WTC11 (cell line): ENCODE results near the gene PIK3IP1. TPM values are rescaled to one million over a fixed set of nuclear protein-coding genes. Genes with fewer than 3 reads are reported as not detected.

Experiments used
- ATAC-seq: fragments of 200-7000 bp; cut with Tn5 transposase; 2 replicates; pipeline ENCODE4 v1.10.0; 2021; ENCODE audit warnings: mild to moderate bottlenecking, moderate library complexity
- CTCF ChIA-PET: fragments of 300-600 bp; sonication (Branson Sonifier 250); formaldehyde crosslinking; loops from one replicate; lab custom pipeline; 2021; ENCODE audit warnings: antibody characterized with exemption; lab: Charles Lee
- POLR2A ChIA-PET: fragments of 350-600 bp; sonication (Branson Sonifier 250); formaldehyde crosslinking; loops from one replicate; lab custom pipeline; 2021; ENCODE audit warnings: antibody characterized with exemption; lab: Charles Lee
- DNase-seq: peaks from one replicate; pipeline ENCODE4 v3.0.0; 2021; ENCODE audit warnings: low spot score
- H3K27ac Mint-ChIP-seq: 2 replicates; pipeline ENCODE4 v1.8.0; 2021; ENCODE audit warnings: mixed read lengths
- H3K27me3 Mint-ChIP-seq: 2 replicates; pipeline ENCODE4 v1.8.0; 2021; ENCODE audit warnings: low read depth, mild to moderate bottlenecking, moderate library complexity, mixed read lengths
- H3K36me3 Mint-ChIP-seq: 2 replicates; pipeline ENCODE4 v1.8.0; 2021; ENCODE audit warnings: mixed read lengths
- H3K4me1 Mint-ChIP-seq: 2 replicates; pipeline ENCODE4 v1.8.0; 2022; ENCODE audit warnings: mixed read lengths
- H3K4me3 Mint-ChIP-seq: 2 replicates; pipeline ENCODE4 v1.8.0; 2021; ENCODE audit warnings: mild to moderate bottlenecking, moderate library complexity, mixed read lengths
- H3K9me3 Mint-ChIP-seq: 2 replicates; pipeline ENCODE4 v1.8.0; 2021; ENCODE audit warnings: mixed read lengths
- ARID4B ChIP-seq: sonication (generic); formaldehyde crosslinking; IDR thresholded peaks from 2 replicates; pipeline ENCODE4 v1.8.0; 2023; ENCODE audit warnings: missing genetic modification reagents, mild to moderate bottlenecking, borderline replicate concordance
- ATF1 ChIP-seq: sonication (generic); formaldehyde crosslinking; IDR thresholded peaks from 2 replicates; pipeline ENCODE4 v1.8.1; 2023; ENCODE audit warnings: mild to moderate bottlenecking, moderate library complexity, missing genetic modification reagents
- ATF2 ChIP-seq: sonication (generic); formaldehyde crosslinking; IDR thresholded peaks from 2 replicates; pipeline ENCODE4 v1.8.1; 2022; ENCODE audit warnings: low read depth, missing genetic modification reagents, borderline replicate concordance
- ATF6 ChIP-seq: sonication (generic); formaldehyde crosslinking; IDR thresholded peaks from 2 replicates; pipeline ENCODE4 v1.8.1; 2023; ENCODE audit warnings: mild to moderate bottlenecking, missing genetic modification reagents
- ELF4 ChIP-seq: sonication (generic); formaldehyde crosslinking; IDR thresholded peaks from 2 replicates; pipeline ENCODE4 v1.8.1; 2022; ENCODE audit warnings: low read depth, mild to moderate bottlenecking, moderate library complexity, missing genetic modification reagents
- ERG ChIP-seq: fragments of 250-450 bp; sonication (Bioruptor Pico); IDR thresholded peaks from 2 replicates; pipeline ENCODE4 v1.8.0; 2021; ENCODE audit warnings: mild to moderate bottlenecking
- ESRRA ChIP-seq: sonication (generic); formaldehyde crosslinking; IDR thresholded peaks from 2 replicates; pipeline ENCODE4 v1.8.1; 2022; ENCODE audit warnings: mild to moderate bottlenecking, missing genetic modification reagents, borderline replicate concordance
- FOXK1 ChIP-seq: sonication (generic); formaldehyde crosslinking; IDR thresholded peaks from 2 replicates; pipeline ENCODE4 v1.8.0; 2022; ENCODE audit warnings: mild to moderate bottlenecking, moderate library complexity, missing genetic modification reagents
- MLX ChIP-seq: sonication (generic); formaldehyde crosslinking; IDR thresholded peaks from 2 replicates; pipeline ENCODE4 v1.8.1; 2023; ENCODE audit warnings: mild to moderate bottlenecking, missing genetic modification reagents, moderate library complexity
- NFATC4 ChIP-seq: fragments of 250-450 bp; sonication (Bioruptor Pico); IDR thresholded peaks from 2 replicates; pipeline ENCODE4 v1.9.0; 2021; ENCODE audit warnings: mild to moderate bottlenecking
- NFE2L1 ChIP-seq: sonication (generic); formaldehyde crosslinking; IDR thresholded peaks from 2 replicates; pipeline ENCODE4 v1.8.1; 2023; ENCODE audit warnings: missing genetic modification reagents
- NFYB ChIP-seq: sonication (generic); formaldehyde crosslinking; conservative IDR thresholded peaks from 2 replicates; pipeline ENCODE4 v1.8.0; 2022; ENCODE audit warnings: low read depth, missing genetic modification reagents
- OVOL2 ChIP-seq: fragments of 250-450 bp; sonication (Bioruptor Pico); IDR thresholded peaks from 2 replicates; pipeline ENCODE4 v1.9.0; 2021; ENCODE audit warnings: mild to moderate bottlenecking, borderline replicate concordance
- SOX15 ChIP-seq: fragments of 250-450 bp; sonication (Bioruptor Pico); IDR thresholded peaks from 2 replicates; pipeline ENCODE4 v1.9.0; 2021; ENCODE audit warnings: mild to moderate bottlenecking
- SP1 ChIP-seq: sonication (generic); formaldehyde crosslinking; conservative IDR thresholded peaks from 2 replicates; pipeline ENCODE4 v1.8.1; 2022; ENCODE audit warnings: missing genetic modification reagents
- USF1 ChIP-seq: sonication (generic); formaldehyde crosslinking; IDR thresholded peaks from 2 replicates; pipeline ENCODE4 v1.8.0; 2022; ENCODE audit warnings: mild to moderate bottlenecking, missing genetic modification reagents
- ZNF138 ChIP-seq: sonication (generic); formaldehyde crosslinking; conservative IDR thresholded peaks from 2 replicates; pipeline ENCODE4 v1.8.1; 2022; ENCODE audit warnings: mild to moderate bottlenecking, moderate library complexity, missing genetic modification reagents
- ZNF219 ChIP-seq: sonication (generic); formaldehyde crosslinking; IDR thresholded peaks from 2 replicates; pipeline ENCODE4 v1.8.0; 2023; ENCODE audit warnings: missing genetic modification reagents, mild to moderate bottlenecking, borderline replicate concordance
- ZNF232 ChIP-seq: sonication (generic); formaldehyde crosslinking; IDR thresholded peaks from 2 replicates; pipeline ENCODE4 v1.8.0; 2022; ENCODE audit warnings: mild to moderate bottlenecking, missing genetic modification reagents
- ZNF396 ChIP-seq: fragments of 250-450 bp; sonication (Bioruptor Pico); IDR thresholded peaks from 2 replicates; pipeline ENCODE4 v1.8.0; 2021; ENCODE audit warnings: mild to moderate bottlenecking, moderate library complexity, borderline replicate concordance
- ZNF423 ChIP-seq: fragments of 250-450 bp; sonication (Bioruptor Pico); IDR thresholded peaks from 2 replicates; pipeline ENCODE4 v2.1.2; 2022; ENCODE audit warnings: mild to moderate bottlenecking, moderate library complexity
- ZNF425 ChIP-seq: fragments of 250-450 bp; sonication (Bioruptor Pico); conservative IDR thresholded peaks from 2 replicates; pipeline ENCODE4 v1.9.0; 2021; ENCODE audit warnings: mild to moderate bottlenecking
- total RNA-seq: library from RNA; stranded (reverse); gene quantifications from 3 replicates; pipeline ENCODE4 v1.2.3, GENCODE V29; 2021

The PIK3IP1 gene
- total RNA-seq, 1 experiment from 2014 or later, result 2.0 TPM

- TF ChIP-seq ZNF425 (no peak), MLX (no peak), SP1 (CRISPR knock-in tag) (no peak), ZNF423 (CRISPR knock-in tag) (no peak), SOX15 (CRISPR knock-in tag) (no peak), ATF1 (no peak), FOXK1 (CRISPR knock-in tag) (no peak), ESRRA (CRISPR knock-in tag) (no peak), ERG (CRISPR knock-in tag) (no peak), ZNF396 (CRISPR knock-in tag) (no peak), NFE2L1 (CRISPR knock-in tag) (no peak)
- TF ChIP-seq, all 79 proteins: peak for 0
Measured at GRCh38 chr22:31271485-31271884, 20.8 kb downstream of the PIK3IP1 start (continued).

- no peaks in the 10 kb centered on the region for H3K27me3 Mint-ChIP-seq
- no peaks in the 10 kb centered on the region for H3K9me3 Mint-ChIP-seq
- TF ChIP-seq NFATC4 (CRISPR knock-in tag), result no peak
- no peak for TF ChIP-seq NFE2L1 (CRISPR knock-in tag)
- TF ChIP-seq USF1, result no peak
- TF ChIP-seq ZNF219 (CRISPR knock-in tag), result no peak
- TF ChIP-seq OVOL2 (CRISPR knock-in tag), result no peak
- no peak for TF ChIP-seq ZNF138 (CRISPR knock-in tag)
- no peak for TF ChIP-seq ATF2 (CRISPR knock-in tag)
- TF ChIP-seq ELF4, result no peak
- no peak for TF ChIP-seq ARID4B (CRISPR knock-in tag)
- TF ChIP-seq ERG (CRISPR knock-in tag), result no peak
- no peak for TF ChIP-seq ZNF232
- no peak for TF ChIP-seq ATF6 (CRISPR knock-in tag)
- no peak for TF ChIP-seq NFYB (CRISPR knock-in tag)
- TF ChIP-seq, all 79 proteins: peak for 0
- POLR2A ChIA-PET, result interaction anchor here (1.0 kb wide), 1 partner anchor 21 kb away, joined by 3 read pairs; the partner anchor contains the start of gene PIK3IP1
- Mint-ChIP-seq H3K27ac (peak overlapping the region; percentile 64), H3K4me1 (peaks cover 20% of the 10 kb centered on the region), H3K4me3 (no peak overlapping the region), H3K36me3 (peaks cover 52% of the 10 kb centered on the region)
- DNase-seq (no peak), ATAC-seq (no peak)
- CTCF ChIA-PET, result interaction anchor here (0.6 to 5.3 kb wide), 11 partner anchors 12 to 156 kb away, joined by 3 to 123 read pairs (median 9); partner anchors contain the start of gene LIMK2
Measured at GRCh38 chr22:31271026-31271425, 21.3 kb downstream of the PIK3IP1 start.
